Kidney (tissue), 14 donors: ENCODE data around the gene CCDC87. TPM values are rescaled to one million over a fixed set of nuclear protein-coding genes. Genes with fewer than 3 reads are reported as not detected.

Experiments
- DNase-seq, 5 donors: peaks; one replicate each; pipeline ENCODE4 v3.0.0-alpha.2; 2013 to 2020
- FAIRE-seq: peaks from 2 replicates; lab custom pipeline; 2012; peaks lifted over from hg19 to GRCh38; lab: Jason Lieb, UNC
- H3K27ac ChIP-seq, 2 donors: one replicate each; pipeline ENCODE4 v1.7.0; 2013; ENCODE audit warnings: low read depth in 2 of 2, low read length in 2 of 2, inconsistent platforms in 1 of 2
- H3K27me3 ChIP-seq: one replicate; pipeline ENCODE4 v1.7.1; 2013; ENCODE audit warnings: low read length, inconsistent platforms; ENCODE audit not compliant: control insufficient read depth, insufficient read depth
- H3K36me3 ChIP-seq, 3 donors: one replicate each; pipeline versions ENCODE4 v1.7.0 to v1.7.1; 2013; ENCODE audit warnings: low read length in 3 of 3, control low read depth in 1 of 3, inconsistent platforms in 1 of 3; ENCODE audit not compliant: insufficient read depth in 3 of 3, control insufficient read depth in 2 of 3
- H3K4me1 ChIP-seq, 3 donors: one replicate each; pipeline versions ENCODE4 v1.7.0 to v1.7.1; 2013; ENCODE audit warnings: low read length in 3 of 3, inconsistent platforms in 1 of 3, low read depth in 1 of 3; ENCODE audit not compliant: control insufficient read depth in 2 of 3, insufficient read depth in 2 of 3
- H3K4me3 ChIP-seq, 3 donors: one replicate each; pipeline versions ENCODE4 v1.7.0 to v1.8.1; 2013; ENCODE audit warnings: low read length in 3 of 3, control low read depth in 1 of 3, inconsistent platforms in 1 of 3
- H3K9ac ChIP-seq, 3 donors: one replicate each; pipeline versions ENCODE4 v1.7.0 to v1.7.1; 2013; ENCODE audit warnings: low read length in 3 of 3, control low read depth in 1 of 3, inconsistent platforms in 1 of 3
- H3K9me3 ChIP-seq, 3 donors: one replicate each; pipeline versions ENCODE4 v1.7.0 to v1.7.1; 2013; ENCODE audit warnings: low read length in 3 of 3, control low read depth in 1 of 3, inconsistent platforms in 1 of 3; ENCODE audit not compliant: control insufficient read depth in 2 of 3, insufficient read depth in 1 of 3
- intact Hi-C: fragments of 100-400 bp; cut with DNase I; formaldehyde crosslinking; loops from one replicate; pipeline ENCODE4 v1.11.1; 2022
- polyA plus RNA-seq: library from polyadenylated mRNA; stranded (reverse); fragments of 350-450 nt; fragmentation: Illumina TruSeq; extraction: RNeasy Lipid Tissue Mini Kit (QIAGEN cat#74804); gene quantifications from one replicate; pipeline ENCODE4 v1.2.3, GENCODE V29; 2014; ENCODE audit warnings: low read depth, low replicate concordance; ENCODE audit not compliant: insufficient read depth
- total RNA-seq: library from RNA; stranded (reverse); fragmentation: NEBNext Ultra II Directional; extraction: Animal tissue kit (Norgen Biotek cat#: 25700); gene quantifications from one replicate; pipeline ENCODE4 v1.2.1, GENCODE V29; 2021
- TF ChIP-seq, protein P1 (sequence below): IDR thresholded peaks from 3 replicates; pipeline ENCODE4 v1.5.1; 2012; ENCODE audit warnings: mild to moderate bottlenecking, moderate library complexity, borderline replicate concordance; ENCODE audit not compliant: insufficient read depth; ENCODE audit errors: extremely low read depth
- donor health status: control.
- donor health status: control.
- donor health status: control.
- donor health status: control.
- donor health status: control.
- donor health status: DM: yes; HTN: yes; CAD: no.
- donor health status: Normal renal cell carcinoma (clear cell type).

The CCDC87 gene
- total and polyA plus RNA-seq, 2 donors from 2014 or later: 0.13 to 1.0 TPM

- Histone ChIP-seq H3K9ac (no peak overlapping the region), H3K4me3 (no peak overlapping the region), H3K27me3 (no peaks in the 10 kb centered on the region), H3K9me3 (no peaks in the 10 kb centered on the region), H3K27ac (no peak overlapping the region), H3K36me3 (peaks cover 0 to 21% (median 11%) of the 10 kb centered on the region in 3 donors), H3K4me1 (peaks cover 0 to 9% (median 7%) of the 10 kb centered on the region in 3 donors)
- no peak for FAIRE-seq
- TF ChIP-seq, protein P1, sequence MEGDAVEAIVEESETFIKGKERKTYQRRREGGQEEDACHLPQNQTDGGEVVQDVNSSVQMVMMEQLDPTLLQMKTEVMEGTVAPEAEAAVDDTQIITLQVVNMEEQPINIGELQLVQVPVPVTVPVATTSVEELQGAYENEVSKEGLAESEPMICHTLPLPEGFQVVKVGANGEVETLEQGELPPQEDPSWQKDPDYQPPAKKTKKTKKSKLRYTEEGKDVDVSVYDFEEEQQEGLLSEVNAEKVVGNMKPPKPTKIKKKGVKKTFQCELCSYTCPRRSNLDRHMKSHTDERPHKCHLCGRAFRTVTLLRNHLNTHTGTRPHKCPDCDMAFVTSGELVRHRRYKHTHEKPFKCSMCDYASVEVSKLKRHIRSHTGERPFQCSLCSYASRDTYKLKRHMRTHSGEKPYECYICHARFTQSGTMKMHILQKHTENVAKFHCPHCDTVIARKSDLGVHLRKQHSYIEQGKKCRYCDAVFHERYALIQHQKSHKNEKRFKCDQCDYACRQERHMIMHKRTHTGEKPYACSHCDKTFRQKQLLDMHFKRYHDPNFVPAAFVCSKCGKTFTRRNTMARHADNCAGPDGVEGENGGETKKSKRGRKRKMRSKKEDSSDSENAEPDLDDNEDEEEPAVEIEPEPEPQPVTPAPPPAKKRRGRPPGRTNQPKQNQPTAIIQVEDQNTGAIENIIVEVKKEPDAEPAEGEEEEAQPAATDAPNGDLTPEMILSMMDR: no peak
- peak in 1 of 5 donors; percentile 11 for DNase-seq
- intact Hi-C loops: no loop called here
These were observed 7.4 kb upstream of the CCDC87 start for GRCh38 chr11:66600219-66600618.

DNA sequence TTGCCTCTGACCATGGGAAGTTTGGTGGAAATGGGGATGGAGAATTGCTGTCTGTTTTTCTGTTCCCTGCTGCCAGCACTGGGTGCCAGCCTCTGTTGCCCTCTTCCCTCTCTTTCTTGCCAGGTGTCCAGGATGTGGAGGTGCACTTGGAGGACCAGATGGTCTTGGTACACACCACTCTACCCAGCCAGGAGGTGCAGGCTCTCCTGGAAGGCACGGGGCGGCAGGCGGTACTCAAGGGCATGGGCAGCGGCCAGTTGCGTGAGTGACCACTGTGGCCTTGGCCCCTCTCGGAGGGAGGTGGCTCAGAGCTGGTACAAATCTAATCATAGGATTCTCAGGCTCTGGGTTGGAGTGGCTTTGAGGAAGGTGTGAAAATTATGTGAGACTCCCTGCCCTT lies 6.1 kb upstream of the CCDC87 start:
- peaks cover 0 to 18% (median 12%) of the 10 kb centered on the region in 3 donors for H3K4me1 ChIP-seq
- no peak overlapping the region for H3K9ac ChIP-seq
- no peak for DNase-seq
- peaks cover 0 to 19% (median 9%) of the 10 kb centered on the region in 3 donors for H3K36me3 ChIP-seq
- no peaks in the 10 kb centered on the region for H3K27me3 ChIP-seq
- FAIRE-seq: no peak
- H3K4me3 ChIP-seq: no peak overlapping the region
- no peaks in the 10 kb centered on the region for H3K9me3 ChIP-seq
- H3K27ac ChIP-seq: no peak overlapping the region
- TF ChIP-seq, protein P1: no peak
- intact Hi-C loops: no loop called here

- FAIRE-seq (no peak), DNase-seq (peak in 3 of 5 donors; percentile 36 to 90 (median 48))
- H3K4me1 ChIP-seq: peaks cover 0 to 24% (median 20%) of the 10 kb centered on the region in 3 donors
- peak overlapping the region in 1 of 3 donors; percentile 65 for H3K9ac ChIP-seq
- H3K36me3 ChIP-seq: peaks cover 0 to 10% (median 9%) of the 10 kb centered on the region in 3 donors
- H3K27me3 ChIP-seq: no peaks in the 10 kb centered on the region
- no peak overlapping the region for H3K4me3 ChIP-seq
- TF ChIP-seq, protein P1: no peak
- H3K9me3 ChIP-seq: no peaks in the 10 kb centered on the region
- intact Hi-C loops: no loop called here
- H3K27ac ChIP-seq: no peak overlapping the region
These were observed 2.5 kb upstream of the CCDC87 start for GRCh38 chr11:66595245-66595904.
